GM06990 (cell line): Measurements from ENCODE around the gene BRME1.
A peak's percentile ranks its signal among the peaks of the same experiment; 100 is the strongest.

Experiments
- DNase-seq: peaks from one replicate; pipeline ENCODE4 v3.0.0-alpha.2; 2011; ENCODE audit not compliant: insufficient read length; ENCODE audit errors: extremely low read depth
- H3K27me3 ChIP-seq: replicated peaks from 2 replicates; pipeline ENCODE4 v1.6.0; 2011; ENCODE audit warnings: low read length; ENCODE audit not compliant: control insufficient read depth, insufficient read depth
- H3K36me3 ChIP-seq: 2 replicates; pipeline ENCODE4 v1.5.1; 2011; ENCODE audit warnings: low read length; ENCODE audit not compliant: control insufficient read depth, insufficient read depth
- H3K4me3 ChIP-seq: replicated peaks from 2 replicates; pipeline ENCODE4 v1.5.1; 2011; ENCODE audit warnings: low read depth, mild to moderate bottlenecking, control low read depth, low read length
- CTCF ChIP-seq: IDR thresholded peaks from 2 replicates; pipeline ENCODE4 v1.5.1; 2011; ENCODE audit warnings: low read length, control low read depth, mild to moderate bottlenecking, inconsistent platforms; ENCODE audit not compliant: insufficient read depth, poor library complexity, severe bottlenecking

The BRME1 gene

GRCh38 chr19:13842291-13843103 lies 63.4 kb downstream of the BRME1 start:
- Histone ChIP-seq H3K27me3 (no peaks in the 10 kb centered on the region), H3K36me3 (no peaks in the 10 kb centered on the region), H3K4me3 (peak overlapping the region; percentile 72)
- TF ChIP-seq CTCF: peak; percentile 29
- DNase-seq: peak; percentile 79

GRCh38 chr19:13841962-13842290 lies 64.0 kb downstream of the BRME1 start:
- Histone ChIP-seq H3K27me3 (no peaks in the 10 kb centered on the region), H3K4me3 (peak overlapping the region; percentile 72), H3K36me3 (no peaks in the 10 kb centered on the region)
- DNase-seq: no peak
- TF ChIP-seq CTCF: no peak

- no peak for TF ChIP-seq CTCF
- Histone ChIP-seq H3K27me3 (no peaks in the 10 kb centered on the region), H3K4me3 (peak overlapping the region; percentile 72), H3K36me3 (peaks cover 4% of the 10 kb centered on the region)
- DNase-seq: no peak
These were observed 64.6 kb downstream of the BRME1 start for GRCh38 chr19:13841086-13841961.

- no peaks in the 10 kb centered on the region for H3K27me3 ChIP-seq
- peaks cover 7% of the 10 kb centered on the region for H3K36me3 ChIP-seq
- peak; percentile 7 for TF ChIP-seq CTCF
- no peak for DNase-seq
- peak overlapping the region; percentile 72 for H3K4me3 ChIP-seq
These were observed 65.4 kb downstream of the BRME1 start for GRCh38 chr19:13840305-13841085.

- Histone ChIP-seq H3K36me3 (peaks cover 7% of the 10 kb centered on the region), H3K4me3 (peak overlapping the region; percentile 72)
These were observed 66.0 kb downstream of the BRME1 start for GRCh38 chr19:13839938-13840304.

More at GRCh38 chr19:13839938-13840304, 66.0 kb downstream of the BRME1 start:
- no peak for DNase-seq
- no peaks in the 10 kb centered on the region for H3K27me3 ChIP-seq
- TF ChIP-seq CTCF: no peak
